SK-N-SH treated with all-trans-retinoic acid at 6 μM for 48 hours (cell line): ENCODE measurements around the gene CHST10.

Experiments
- ATAC-seq: fragments of 200-7000 bp; cut with Tn5 transposase; 3 replicates; pipeline ENCODE4 v1.9.1; 2020; ENCODE audit warnings: mild to moderate bottlenecking, moderate library complexity
- ARNTL ChIP-seq: fragments of 450-650 bp; formaldehyde crosslinking; IDR thresholded peaks from 2 replicates; pipeline ENCODE4 v1.5.0; 2020; ENCODE audit warnings: low read depth, mild to moderate bottlenecking, moderate library complexity, borderline replicate concordance
- BACH2 ChIP-seq: fragments of 250-450 bp; sonication (Bioruptor Pico); IDR thresholded peaks from 2 replicates; pipeline ENCODE4 v1.9.0; 2021; ENCODE audit warnings: mild to moderate bottlenecking, borderline replicate concordance
- CREB5 ChIP-seq: fragments of 250-450 bp; sonication (Bioruptor Pico); IDR thresholded peaks from 2 replicates; pipeline ENCODE4 v1.5.1; 2020; ENCODE audit warnings: low read depth, mild to moderate bottlenecking, moderate library complexity
- CSDC2 ChIP-seq: fragments of 250-450 bp; sonication (Bioruptor Pico); IDR thresholded peaks from 2 replicates; pipeline ENCODE4 v1.5.0; 2020; ENCODE audit warnings: mild to moderate bottlenecking, moderate library complexity
- ESRRG ChIP-seq: fragments of 250-450 bp; sonication (Bioruptor Pico); IDR thresholded peaks from 2 replicates; pipeline ENCODE4 v1.6.1; 2021; ENCODE audit warnings: mild to moderate bottlenecking
- GLIS3 ChIP-seq: fragments of 250-450 bp; sonication (Bioruptor Pico); IDR thresholded peaks from 2 replicates; pipeline ENCODE4 v1.5.0; 2020; ENCODE audit warnings: mild to moderate bottlenecking, moderate library complexity
- ISL1 ChIP-seq: fragments of 250-450 bp; sonication (Bioruptor Pico); IDR thresholded peaks from 2 replicates; pipeline ENCODE4 v2.1.2; 2022; ENCODE audit warnings: mild to moderate bottlenecking, moderate library complexity
- OSR1 ChIP-seq: fragments of 250-450 bp; sonication (Bioruptor Pico); IDR thresholded peaks from 2 replicates; pipeline ENCODE4 v1.8.0; 2022; ENCODE audit warnings: moderate library complexity, mild to moderate bottlenecking, inconsistent platforms
- PPARA ChIP-seq: fragments of 250-450 bp; sonication (Bioruptor Pico); IDR thresholded peaks from 2 replicates; pipeline ENCODE4 v1.5.0; 2020; ENCODE audit warnings: mild to moderate bottlenecking, borderline replicate concordance
- RARB ChIP-seq: fragments of 250-450 bp; sonication (Bioruptor Pico); IDR thresholded peaks from 2 replicates; pipeline ENCODE4 v1.8.0; 2021; ENCODE audit warnings: mild to moderate bottlenecking, moderate library complexity
- SNAI2 ChIP-seq: fragments of 250-450 bp; sonication (Bioruptor Pico); IDR thresholded peaks from 2 replicates; pipeline ENCODE4 v1.5.0; 2020; ENCODE audit warnings: mild to moderate bottlenecking, moderate library complexity
- TCF4 ChIP-seq: fragments of 250-450 bp; sonication (Bioruptor Pico); IDR thresholded peaks from 2 replicates; pipeline ENCODE4 v1.8.0; 2021; ENCODE audit warnings: mild to moderate bottlenecking, moderate library complexity, borderline replicate concordance
- ZC3H10 ChIP-seq: fragments of 250-450 bp; sonication (Bioruptor Pico); IDR thresholded peaks from 2 replicates; pipeline ENCODE4 v1.5.1; 2021; ENCODE audit warnings: mild to moderate bottlenecking, moderate library complexity
- ZFP3 ChIP-seq: fragments of 250-450 bp; sonication (Bioruptor Pico); IDR thresholded peaks from 2 replicates; pipeline ENCODE4 v1.5.0; 2020; ENCODE audit warnings: mild to moderate bottlenecking, moderate library complexity
- ZNF565 ChIP-seq: fragments of 450-650 bp; formaldehyde crosslinking; conservative IDR thresholded peaks from 2 replicates; pipeline ENCODE4 v1.5.0; 2020; ENCODE audit warnings: low read depth, mild to moderate bottlenecking, moderate library complexity
- ZNF70 ChIP-seq: fragments of 450-650 bp; formaldehyde crosslinking; IDR thresholded peaks from 2 replicates; pipeline ENCODE4 v1.5.0; 2020; ENCODE audit warnings: mild to moderate bottlenecking, moderate library complexity
- ZNF8 ChIP-seq: fragments of 450-650 bp; formaldehyde crosslinking; IDR thresholded peaks from 2 replicates; pipeline ENCODE4 v1.5.0; 2020; ENCODE audit warnings: mild to moderate bottlenecking, moderate library complexity
- TF ChIP-seq, protein P1 (sequence below): fragments of 250-450 bp; sonication (Bioruptor Pico); IDR thresholded peaks from 2 replicates; pipeline ENCODE4 v1.8.0; 2021; ENCODE audit warnings: low read depth, mild to moderate bottlenecking, moderate library complexity, borderline replicate concordance
- TF ChIP-seq, protein P2 (sequence below): fragments of 250-450 bp; sonication (Bioruptor Pico); IDR thresholded peaks from 2 replicates; pipeline ENCODE4 v1.5.0; 2020; ENCODE audit warnings: mild to moderate bottlenecking, moderate library complexity
- TF ChIP-seq, protein P3 (sequence below): fragments of 250-450 bp; sonication (Bioruptor Pico); IDR thresholded peaks from 2 replicates; pipeline ENCODE4 v1.5.1; 2021; ENCODE audit warnings: mild to moderate bottlenecking, moderate library complexity
- TF ChIP-seq, protein P4 (sequence below): fragments of 250-450 bp; sonication (Bioruptor Pico); IDR thresholded peaks from 2 replicates; pipeline ENCODE4 v1.8.0; 2020; ENCODE audit warnings: mild to moderate bottlenecking, moderate library complexity, borderline replicate concordance

Gene CHST10

DNA sequence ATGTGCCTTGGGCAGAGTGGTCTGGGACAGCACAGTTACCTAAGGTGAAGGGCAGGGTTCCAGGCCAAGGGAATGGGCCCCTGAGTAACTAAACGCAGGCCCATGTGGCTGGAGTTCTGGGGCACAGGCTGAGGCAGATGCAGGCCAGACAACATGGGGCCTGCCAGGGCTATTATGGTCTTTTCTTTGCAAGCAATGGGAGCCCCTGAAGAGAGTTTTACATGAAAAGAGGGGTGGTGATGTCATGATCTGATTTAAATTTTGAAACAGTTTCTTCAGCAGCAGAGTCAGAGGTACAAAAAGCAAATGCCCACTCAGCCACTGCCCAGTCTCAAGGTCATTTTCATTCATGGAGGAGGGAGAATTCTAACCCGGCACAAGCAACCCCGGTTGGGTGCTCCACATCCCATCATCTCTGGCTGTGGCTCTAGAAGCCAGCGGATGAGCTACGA is 5.6 kb downstream of the CHST10 start:
- TF ChIP-seq, protein P1, sequence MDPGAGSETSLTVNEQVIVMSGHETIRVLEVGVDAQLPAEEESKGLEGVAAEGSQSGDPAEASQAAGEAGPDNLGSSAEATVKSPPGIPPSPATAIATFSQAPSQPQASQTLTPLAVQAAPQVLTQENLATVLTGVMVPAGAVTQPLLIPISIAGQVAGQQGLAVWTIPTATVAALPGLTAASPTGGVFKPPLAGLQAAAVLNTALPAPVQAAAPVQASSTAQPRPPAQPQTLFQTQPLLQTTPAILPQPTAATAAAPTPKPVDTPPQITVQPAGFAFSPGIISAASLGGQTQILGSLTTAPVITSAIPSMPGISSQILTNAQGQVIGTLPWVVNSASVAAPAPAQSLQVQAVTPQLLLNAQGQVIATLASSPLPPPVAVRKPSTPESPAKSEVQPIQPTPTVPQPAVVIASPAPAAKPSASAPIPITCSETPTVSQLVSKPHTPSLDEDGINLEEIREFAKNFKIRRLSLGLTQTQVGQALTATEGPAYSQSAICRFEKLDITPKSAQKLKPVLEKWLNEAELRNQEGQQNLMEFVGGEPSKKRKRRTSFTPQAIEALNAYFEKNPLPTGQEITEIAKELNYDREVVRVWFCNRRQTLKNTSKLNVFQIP (CRISPR knock-in tag) = no peak
- TF ChIP-seq OSR1 (CRISPR knock-in tag) (no peak), ISL1 (no peak), ZNF8 (CRISPR knock-in tag) (no peak), PPARA (CRISPR knock-in tag) (no peak), GLIS3 (CRISPR knock-in tag) (no peak), SNAI2 (no peak), ESRRG (CRISPR knock-in tag) (no peak), BACH2 (CRISPR knock-in tag) (no peak), ZNF565 (no peak), ZFP3 (CRISPR knock-in tag) (no peak), ZC3H10 (CRISPR knock-in tag) (no peak), CREB5 (CRISPR knock-in tag) (no peak), TCF4 (CRISPR knock-in tag) (no peak), ZNF70 (CRISPR knock-in tag) (no peak)
- TF ChIP-seq, protein P2, sequence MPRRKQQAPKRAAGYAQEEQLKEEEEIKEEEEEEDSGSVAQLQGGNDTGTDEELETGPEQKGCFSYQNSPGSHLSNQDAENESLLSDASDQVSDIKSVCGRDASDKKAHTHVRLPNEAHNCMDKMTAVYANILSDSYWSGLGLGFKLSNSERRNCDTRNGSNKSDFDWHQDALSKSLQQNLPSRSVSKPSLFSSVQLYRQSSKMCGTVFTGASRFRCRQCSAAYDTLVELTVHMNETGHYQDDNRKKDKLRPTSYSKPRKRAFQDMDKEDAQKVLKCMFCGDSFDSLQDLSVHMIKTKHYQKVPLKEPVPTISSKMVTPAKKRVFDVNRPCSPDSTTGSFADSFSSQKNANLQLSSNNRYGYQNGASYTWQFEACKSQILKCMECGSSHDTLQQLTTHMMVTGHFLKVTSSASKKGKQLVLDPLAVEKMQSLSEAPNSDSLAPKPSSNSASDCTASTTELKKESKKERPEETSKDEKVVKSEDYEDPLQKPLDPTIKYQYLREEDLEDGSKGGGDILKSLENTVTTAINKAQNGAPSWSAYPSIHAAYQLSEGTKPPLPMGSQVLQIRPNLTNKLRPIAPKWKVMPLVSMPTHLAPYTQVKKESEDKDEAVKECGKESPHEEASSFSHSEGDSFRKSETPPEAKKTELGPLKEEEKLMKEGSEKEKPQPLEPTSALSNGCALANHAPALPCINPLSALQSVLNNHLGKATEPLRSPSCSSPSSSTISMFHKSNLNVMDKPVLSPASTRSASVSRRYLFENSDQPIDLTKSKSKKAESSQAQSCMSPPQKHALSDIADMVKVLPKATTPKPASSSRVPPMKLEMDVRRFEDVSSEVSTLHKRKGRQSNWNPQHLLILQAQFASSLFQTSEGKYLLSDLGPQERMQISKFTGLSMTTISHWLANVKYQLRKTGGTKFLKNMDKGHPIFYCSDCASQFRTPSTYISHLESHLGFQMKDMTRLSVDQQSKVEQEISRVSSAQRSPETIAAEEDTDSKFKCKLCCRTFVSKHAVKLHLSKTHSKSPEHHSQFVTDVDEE (CRISPR knock-in tag) = no peak
- TF ChIP-seq, all 23 proteins: peak for 0
- ATAC-seq = no peak

DNA sequence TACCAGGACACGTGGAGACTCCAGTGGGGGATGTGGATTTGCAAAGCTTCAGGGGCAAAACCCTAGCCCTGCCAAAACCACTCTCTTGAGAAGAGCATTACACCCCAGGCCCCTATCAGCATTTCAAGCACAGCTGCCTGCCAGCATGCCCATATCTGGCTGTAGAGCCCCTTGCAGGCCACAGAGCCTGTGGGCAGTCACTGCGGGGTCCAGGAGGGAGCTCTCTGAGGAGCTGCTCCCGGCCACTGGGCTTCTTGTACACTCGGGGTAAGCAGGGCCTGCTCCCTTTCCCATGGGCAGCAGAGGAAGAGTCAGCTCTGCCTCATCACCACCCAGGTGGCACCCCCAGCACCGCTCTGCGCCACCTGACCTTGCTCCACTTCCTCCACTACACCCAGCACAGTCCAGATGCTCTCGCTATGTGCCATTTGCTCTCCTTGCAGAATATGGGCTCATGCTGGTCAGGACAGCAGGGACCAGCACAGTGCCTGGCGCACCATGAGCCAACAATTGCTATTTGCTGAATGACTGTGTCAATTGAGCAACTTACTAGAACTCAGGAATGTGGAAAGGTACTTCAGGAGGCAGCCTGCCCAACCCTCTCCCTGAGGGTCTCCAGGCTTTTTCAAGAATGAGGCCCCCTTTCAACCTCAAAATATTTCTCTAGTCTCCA is 7.4 kb downstream of the CHST10 start:
- no peak for TF ChIP-seq CSDC2 (CRISPR knock-in tag)
- no peak for TF ChIP-seq ARNTL (CRISPR knock-in tag)
- TF ChIP-seq, protein P3, sequence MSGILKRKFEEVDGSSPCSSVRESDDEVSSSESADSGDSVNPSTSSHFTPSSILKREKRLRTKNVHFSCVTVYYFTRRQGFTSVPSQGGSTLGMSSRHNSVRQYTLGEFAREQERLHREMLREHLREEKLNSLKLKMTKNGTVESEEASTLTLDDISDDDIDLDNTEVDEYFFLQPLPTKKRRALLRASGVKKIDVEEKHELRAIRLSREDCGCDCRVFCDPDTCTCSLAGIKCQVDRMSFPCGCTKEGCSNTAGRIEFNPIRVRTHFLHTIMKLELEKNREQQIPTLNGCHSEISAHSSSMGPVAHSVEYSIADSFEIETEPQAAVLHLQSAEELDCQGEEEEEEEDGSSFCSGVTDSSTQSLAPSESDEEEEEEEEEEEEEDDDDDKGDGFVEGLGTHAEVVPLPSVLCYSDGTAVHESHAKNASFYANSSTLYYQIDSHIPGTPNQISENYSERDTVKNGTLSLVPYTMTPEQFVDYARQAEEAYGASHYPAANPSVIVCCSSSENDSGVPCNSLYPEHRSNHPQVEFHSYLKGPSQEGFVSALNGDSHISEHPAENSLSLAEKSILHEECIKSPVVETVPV (CRISPR knock-in tag) = no peak
- TF ChIP-seq RARB (CRISPR knock-in tag) = no peak
- no peak for TF ChIP-seq BACH2 (CRISPR knock-in tag)
- TF ChIP-seq, protein P4, sequence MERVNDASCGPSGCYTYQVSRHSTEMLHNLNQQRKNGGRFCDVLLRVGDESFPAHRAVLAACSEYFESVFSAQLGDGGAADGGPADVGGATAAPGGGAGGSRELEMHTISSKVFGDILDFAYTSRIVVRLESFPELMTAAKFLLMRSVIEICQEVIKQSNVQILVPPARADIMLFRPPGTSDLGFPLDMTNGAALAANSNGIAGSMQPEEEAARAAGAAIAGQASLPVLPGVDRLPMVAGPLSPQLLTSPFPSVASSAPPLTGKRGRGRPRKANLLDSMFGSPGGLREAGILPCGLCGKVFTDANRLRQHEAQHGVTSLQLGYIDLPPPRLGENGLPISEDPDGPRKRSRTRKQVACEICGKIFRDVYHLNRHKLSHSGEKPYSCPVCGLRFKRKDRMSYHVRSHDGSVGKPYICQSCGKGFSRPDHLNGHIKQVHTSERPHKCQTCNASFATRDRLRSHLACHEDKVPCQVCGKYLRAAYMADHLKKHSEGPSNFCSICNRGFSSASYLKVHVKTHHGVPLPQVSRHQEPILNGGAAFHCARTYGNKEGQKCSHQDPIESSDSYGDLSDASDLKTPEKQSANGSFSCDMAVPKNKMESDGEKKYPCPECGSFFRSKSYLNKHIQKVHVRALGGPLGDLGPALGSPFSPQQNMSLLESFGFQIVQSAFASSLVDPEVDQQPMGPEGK (CRISPR knock-in tag) = no peak
- TF ChIP-seq ZC3H10 (CRISPR knock-in tag) = no peak
- TF ChIP-seq TCF4 (CRISPR knock-in tag) = no peak
- no peak for TF ChIP-seq GLIS3 (CRISPR knock-in tag)
- TF ChIP-seq PPARA (CRISPR knock-in tag) = no peak
- TF ChIP-seq ZFP3 (CRISPR knock-in tag) = no peak
- TF ChIP-seq ESRRG (CRISPR knock-in tag) = no peak
- no peak for TF ChIP-seq ISL1
- TF ChIP-seq ZNF8 (CRISPR knock-in tag) = no peak
- no peak for TF ChIP-seq SNAI2
- TF ChIP-seq ZNF70 (CRISPR knock-in tag) = no peak
- no peak for ATAC-seq
